GM23338 (cell line): ENCODE results near the gene RAP2A. TPM values are rescaled to one million over a fixed set of nuclear protein-coding genes. Genes with fewer than 3 reads are reported as not detected.

Experiments
- ATAC-seq: fragments of 200-7000 bp; cut with Tn5 transposase; 3 replicates; pipeline ENCODE4 v1.9.1; 2020
- DNase-seq: peaks from one replicate; pipeline ENCODE4 v3.0.0-alpha.2; 2015; ENCODE audit warnings: low spot score
- H2AFZ ChIP-seq: fragments of 200-600 bp; sonication (generic); 2 replicates; pipeline ENCODE4 v1.8.0; 2016; ENCODE audit warnings: antibody characterized with exemption, mild to moderate bottlenecking, moderate library complexity
- H3F3A ChIP-seq: fragments of 200-600 bp; sonication (generic); replicated peaks from 2 replicates; pipeline ENCODE4 v1.8.0; 2017; ENCODE audit warnings: antibody characterized with exemption, mixed run types, low read depth
- H3K27ac ChIP-seq: fragments of 200-600 bp; sonication (generic); 2 replicates; pipeline ENCODE4 v1.6.1; 2016; ENCODE audit warnings: low read depth
- H3K27me3 ChIP-seq: fragments of 200-600 bp; sonication (generic); 2 replicates; pipeline ENCODE4 v1.8.0; 2016; ENCODE audit warnings: mild to moderate bottlenecking, mixed run types, moderate library complexity; ENCODE audit not compliant: insufficient read depth
- H3K36me3 ChIP-seq: fragments of 200-600 bp; sonication (generic); 2 replicates; pipeline ENCODE4 v1.8.0; 2016; ENCODE audit warnings: mild to moderate bottlenecking; ENCODE audit not compliant: insufficient read depth
- H3K4me1 ChIP-seq: fragments of 200-600 bp; sonication (generic); 2 replicates; pipeline ENCODE4 v1.8.0; 2016; ENCODE audit warnings: mild to moderate bottlenecking, moderate library complexity; ENCODE audit not compliant: insufficient read depth
- H3K4me2 ChIP-seq: fragments of 200-600 bp; sonication (generic); 2 replicates; pipeline ENCODE4 v1.7.1; 2017; ENCODE audit warnings: mixed run types
- H3K4me3 ChIP-seq: fragments of 200-600 bp; sonication (generic); 2 replicates; pipeline ENCODE4 v1.6.1; 2016; ENCODE audit warnings: mixed run types
- H3K79me2 ChIP-seq: fragments of 200-600 bp; sonication (generic); replicated peaks from 2 replicates; pipeline ENCODE4 v1.8.0; 2017; ENCODE audit warnings: mild to moderate bottlenecking; ENCODE audit not compliant: insufficient read depth
- H3K9me2 ChIP-seq: fragments of 200-600 bp; sonication (generic); 2 replicates; pipeline ENCODE4 v1.8.0; 2017; ENCODE audit not compliant: insufficient read depth
- H4K20me1 ChIP-seq: fragments of 200-600 bp; sonication (generic); replicated peaks from 2 replicates; pipeline ENCODE4 v1.8.0; 2017; ENCODE audit warnings: mild to moderate bottlenecking; ENCODE audit not compliant: insufficient read depth
- H3K27ac Mint-ChIP-seq: 2 replicates; pipeline ENCODE4 v1.8.0; 2020; ENCODE audit warnings: inconsistent platforms, mild to moderate bottlenecking, moderate library complexity, mixed read lengths
- H3K27me3 Mint-ChIP-seq: 3 replicates; pipeline ENCODE4 v1.8.0; 2022; ENCODE audit warnings: low read depth, mild to moderate bottlenecking, moderate library complexity, mixed read lengths, inconsistent platforms; ENCODE audit not compliant: insufficient read depth, poor library complexity
- H3K36me3 Mint-ChIP-seq: 3 replicates; pipeline ENCODE4 v1.8.0; 2021; ENCODE audit warnings: low read depth, mild to moderate bottlenecking, inconsistent platforms, moderate library complexity, mixed read lengths
- H3K4me1 Mint-ChIP-seq: 3 replicates; pipeline ENCODE4 v1.8.0; 2020; ENCODE audit warnings: mild to moderate bottlenecking, inconsistent platforms, mixed read lengths
- H3K4me3 Mint-ChIP-seq: 3 replicates; pipeline ENCODE4 v1.8.0; 2021; ENCODE audit warnings: moderate library complexity, mild to moderate bottlenecking, inconsistent platforms, mixed read lengths
- H3K9me3 Mint-ChIP-seq: 3 replicates; pipeline ENCODE4 v1.8.0; 2020; ENCODE audit warnings: moderate library complexity, mild to moderate bottlenecking, inconsistent platforms, mixed read lengths
- CREB1 ChIP-seq: fragments of 250-450 bp; sonication (Bioruptor Pico); IDR thresholded peaks from 2 replicates; pipeline ENCODE4 v1.5.0; 2020; ENCODE audit warnings: low read depth, mild to moderate bottlenecking, moderate library complexity
- EZH2 ChIP-seq: fragments of 200-600 bp; sonication (generic); IDR thresholded peaks from one replicate; pipeline ENCODE4 v1.8.0; 2017; ENCODE audit warnings: antibody characterized with exemption, mild to moderate bottlenecking, low read depth; ENCODE audit not compliant: unreplicated experiment
- EZH2phosphoT487 ChIP-seq: fragments of 200-600 bp; sonication (generic); IDR thresholded peaks from one replicate; pipeline ENCODE4 v1.8.1; 2018; ENCODE audit warnings: antibody characterized with exemption; ENCODE audit not compliant: unreplicated experiment
- JUNB ChIP-seq: IDR thresholded peaks from one replicate; pipeline ENCODE4 v1.6.1; 2016; ENCODE audit warnings: antibody characterized with exemption; ENCODE audit not compliant: unreplicated experiment
- POLR2AphosphoS5 ChIP-seq: IDR thresholded peaks from 2 replicates; pipeline ENCODE4 v1.6.1; 2016; ENCODE audit warnings: antibody characterized with exemption, low read depth
- STAT1 ChIP-seq: IDR thresholded peaks from one replicate; pipeline ENCODE4 v1.6.1; 2016; ENCODE audit warnings: antibody characterized with exemption; ENCODE audit not compliant: unreplicated experiment
- ZNF331 ChIP-seq: fragments of 250-450 bp; sonication (Bioruptor Pico); IDR thresholded peaks from 2 replicates; pipeline ENCODE4 v1.5.0; 2020; ENCODE audit warnings: low read depth, mild to moderate bottlenecking, moderate library complexity
- polyA plus RNA-seq: library from polyadenylated mRNA; unstranded; fragments of >200 nt; fragmentation: Nextera tagmentation; extraction: Ambion mirVana; gene quantifications from 2 replicates; pipeline ENCODE4 v1.2.1, GENCODE V29; 2016
- total RNA-seq: library from RNA; depleted of rRNA; stranded (reverse); fragments of >200 nt; shearing (Covaris generic); gene quantifications from 2 replicates; pipeline ENCODE4 v1.2.3, GENCODE V29; 2014
- TF ChIP-seq, protein P1 (sequence below): IDR thresholded peaks from one replicate; pipeline ENCODE4 v1.6.1; 2018; ENCODE audit warnings: antibody characterized with exemption; ENCODE audit not compliant: unreplicated experiment
- TF ChIP-seq, protein P2 (sequence below), 2 experiments: fragments of 200-600 bp in 1 of 2; sonication (generic) in 1 of 2; conservative IDR thresholded peaks; 2 replicates each; pipeline versions ENCODE4 v1.5.1 to v1.6.1; 2016 to 2017; ENCODE audit warnings: antibody characterized with exemption in 2 of 2, low read depth in 2 of 2, mild to moderate bottlenecking in 2 of 2, moderate library complexity in 1 of 2
- TF ChIP-seq, protein P3 (sequence below): IDR thresholded peaks from 2 replicates; pipeline ENCODE4 v1.6.1; 2016; ENCODE audit warnings: antibody characterized with exemption

The RAP2A gene
- total and polyA plus RNA-seq, 2 experiments from 2014 or later = 10.4 to 35.3 TPM

DNA sequence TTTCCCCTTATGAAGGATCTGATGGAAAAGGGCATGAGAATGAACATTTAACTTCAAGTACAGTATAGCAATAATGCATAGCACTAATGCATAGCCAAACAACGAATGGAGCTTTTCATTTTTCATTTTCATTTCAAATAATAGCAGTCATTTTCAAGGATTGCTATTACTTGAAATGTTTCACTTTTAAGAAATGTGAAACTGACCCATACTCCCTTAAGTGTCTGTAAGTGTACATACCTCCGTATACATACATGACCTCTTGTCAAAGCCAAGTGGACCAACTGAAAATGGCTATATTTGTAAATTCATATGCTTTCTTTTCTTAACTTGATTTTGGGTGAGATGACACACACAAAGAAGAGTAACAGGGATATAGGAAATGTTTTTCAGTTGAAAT is 3.8 kb downstream of the RAP2A start:
- Histone ChIP-seq H3K79me2 (peaks cover 67% of the 10 kb centered on the region), H3K4me2 (no peak overlapping the region), H3K27ac (no peak overlapping the region), H3F3A (no peaks in the 10 kb centered on the region), H3K27me3 (no peaks in the 10 kb centered on the region), H2AFZ (no peak overlapping the region), H3K4me3 (no peak overlapping the region), H3K9me2 (no peaks in the 10 kb centered on the region), H3K36me3 (peaks cover 4% of the 10 kb centered on the region; the same call in 1 of the 2 replicates), H3K4me1 (peaks cover 5% of the 10 kb centered on the region; the same call in 1 of the 2 replicates), H4K20me1 (no peaks in the 10 kb centered on the region; the same call in 1 of the 2 replicates)
- H3K27ac Mint-ChIP-seq = no peak overlapping the region
- H3K36me3 Mint-ChIP-seq = peaks cover 2% of the 10 kb centered on the region; the same call in 1 of the 3 replicates
- TF ChIP-seq EZH2 (no peak), CREB1 (CRISPR knock-in tag) (no peak), ZNF331 (CRISPR knock-in tag) (no peak), STAT1 (no peak), POLR2AphosphoS5 (no peak)
- TF ChIP-seq, protein P1, sequence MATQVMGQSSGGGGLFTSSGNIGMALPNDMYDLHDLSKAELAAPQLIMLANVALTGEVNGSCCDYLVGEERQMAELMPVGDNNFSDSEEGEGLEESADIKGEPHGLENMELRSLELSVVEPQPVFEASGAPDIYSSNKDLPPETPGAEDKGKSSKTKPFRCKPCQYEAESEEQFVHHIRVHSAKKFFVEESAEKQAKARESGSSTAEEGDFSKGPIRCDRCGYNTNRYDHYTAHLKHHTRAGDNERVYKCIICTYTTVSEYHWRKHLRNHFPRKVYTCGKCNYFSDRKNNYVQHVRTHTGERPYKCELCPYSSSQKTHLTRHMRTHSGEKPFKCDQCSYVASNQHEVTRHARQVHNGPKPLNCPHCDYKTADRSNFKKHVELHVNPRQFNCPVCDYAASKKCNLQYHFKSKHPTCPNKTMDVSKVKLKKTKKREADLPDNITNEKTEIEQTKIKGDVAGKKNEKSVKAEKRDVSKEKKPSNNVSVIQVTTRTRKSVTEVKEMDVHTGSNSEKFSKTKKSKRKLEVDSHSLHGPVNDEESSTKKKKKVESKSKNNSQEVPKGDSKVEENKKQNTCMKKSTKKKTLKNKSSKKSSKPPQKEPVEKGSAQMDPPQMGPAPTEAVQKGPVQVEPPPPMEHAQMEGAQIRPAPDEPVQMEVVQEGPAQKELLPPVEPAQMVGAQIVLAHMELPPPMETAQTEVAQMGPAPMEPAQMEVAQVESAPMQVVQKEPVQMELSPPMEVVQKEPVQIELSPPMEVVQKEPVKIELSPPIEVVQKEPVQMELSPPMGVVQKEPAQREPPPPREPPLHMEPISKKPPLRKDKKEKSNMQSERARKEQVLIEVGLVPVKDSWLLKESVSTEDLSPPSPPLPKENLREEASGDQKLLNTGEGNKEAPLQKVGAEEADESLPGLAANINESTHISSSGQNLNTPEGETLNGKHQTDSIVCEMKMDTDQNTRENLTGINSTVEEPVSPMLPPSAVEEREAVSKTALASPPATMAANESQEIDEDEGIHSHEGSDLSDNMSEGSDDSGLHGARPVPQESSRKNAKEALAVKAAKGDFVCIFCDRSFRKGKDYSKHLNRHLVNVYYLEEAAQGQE = no peak
- TF ChIP-seq, protein P2, sequence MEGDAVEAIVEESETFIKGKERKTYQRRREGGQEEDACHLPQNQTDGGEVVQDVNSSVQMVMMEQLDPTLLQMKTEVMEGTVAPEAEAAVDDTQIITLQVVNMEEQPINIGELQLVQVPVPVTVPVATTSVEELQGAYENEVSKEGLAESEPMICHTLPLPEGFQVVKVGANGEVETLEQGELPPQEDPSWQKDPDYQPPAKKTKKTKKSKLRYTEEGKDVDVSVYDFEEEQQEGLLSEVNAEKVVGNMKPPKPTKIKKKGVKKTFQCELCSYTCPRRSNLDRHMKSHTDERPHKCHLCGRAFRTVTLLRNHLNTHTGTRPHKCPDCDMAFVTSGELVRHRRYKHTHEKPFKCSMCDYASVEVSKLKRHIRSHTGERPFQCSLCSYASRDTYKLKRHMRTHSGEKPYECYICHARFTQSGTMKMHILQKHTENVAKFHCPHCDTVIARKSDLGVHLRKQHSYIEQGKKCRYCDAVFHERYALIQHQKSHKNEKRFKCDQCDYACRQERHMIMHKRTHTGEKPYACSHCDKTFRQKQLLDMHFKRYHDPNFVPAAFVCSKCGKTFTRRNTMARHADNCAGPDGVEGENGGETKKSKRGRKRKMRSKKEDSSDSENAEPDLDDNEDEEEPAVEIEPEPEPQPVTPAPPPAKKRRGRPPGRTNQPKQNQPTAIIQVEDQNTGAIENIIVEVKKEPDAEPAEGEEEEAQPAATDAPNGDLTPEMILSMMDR (conservative IDR thresholded peaks at IDR 0.05; ENCODE audit: low read depth in 2 of 2) = no peak
- H3K27me3 Mint-ChIP-seq = peaks cover 12% of the 10 kb centered on the region
- no peak overlapping the region for H3K4me3 Mint-ChIP-seq
- DNase-seq (no peak), ATAC-seq (no peak)
- H3K4me1 Mint-ChIP-seq = peaks cover 9% of the 10 kb centered on the region
- H3K9me3 Mint-ChIP-seq = 0 out of 3 replicates have a peak, but pooled peaks cover under 1% of the 10 kb centered on the region

DNA sequence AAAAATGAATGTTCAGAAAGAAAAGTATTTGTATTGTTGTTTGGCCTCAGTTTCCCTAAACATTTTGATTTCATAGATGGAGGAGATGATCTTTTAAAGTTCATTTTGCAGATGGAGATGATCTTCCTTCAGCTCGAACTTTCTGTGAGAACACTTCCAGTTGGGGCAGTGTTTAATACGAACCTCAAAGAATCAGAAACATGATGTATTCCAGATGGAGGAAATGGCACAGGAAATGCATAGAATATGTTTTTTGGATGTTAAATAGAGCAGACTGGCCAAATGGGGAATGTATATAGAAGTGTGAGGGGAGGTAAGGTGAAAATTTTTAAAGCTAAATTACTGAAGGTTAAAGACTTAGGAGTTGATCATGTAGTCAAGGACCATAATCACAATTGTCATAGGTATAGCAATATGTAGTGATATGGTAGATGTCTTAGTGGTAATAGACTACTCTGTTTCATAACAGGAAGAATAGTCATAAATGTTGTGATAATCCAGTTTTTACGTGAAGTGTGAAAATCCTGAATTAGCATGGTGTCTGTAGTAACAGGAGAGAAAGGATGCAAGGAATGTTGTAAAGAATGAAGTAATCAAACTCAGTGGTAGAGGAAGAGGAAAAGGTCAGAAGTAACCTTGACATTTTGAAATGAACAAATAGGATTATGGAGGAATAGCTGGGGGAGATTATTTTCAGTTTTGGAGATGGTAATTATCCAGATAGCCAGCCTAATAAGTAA is 5.1 kb downstream of the RAP2A start:
- H3K36me3 ChIP-seq = peaks cover 4% of the 10 kb centered on the region; the same call in 1 of the 2 replicates
- peaks cover 4% of the 10 kb centered on the region for H3K27me3 Mint-ChIP-seq
- no peak overlapping the region for H2AFZ ChIP-seq
- H3K4me2 ChIP-seq = no peak overlapping the region
- peaks cover 2% of the 10 kb centered on the region; the same call in 1 of the 3 replicates for H3K36me3 Mint-ChIP-seq
- H3K27ac Mint-ChIP-seq = no peak overlapping the region
- H3K27me3 ChIP-seq = no peaks in the 10 kb centered on the region
- no peak overlapping the region for H3K4me3 ChIP-seq
- no peaks in the 10 kb centered on the region for H3K9me2 ChIP-seq
- peaks cover 76% of the 10 kb centered on the region for H3K79me2 ChIP-seq
- H3K4me1 Mint-ChIP-seq = peaks cover 9% of the 10 kb centered on the region
- H4K20me1 ChIP-seq = no peaks in the 10 kb centered on the region; the same call in 1 of the 2 replicates
- H3K4me1 ChIP-seq = peaks cover 5% of the 10 kb centered on the region; the same call in 1 of the 2 replicates
- H3K27ac ChIP-seq = no peak overlapping the region
- no peak overlapping the region for H3K4me3 Mint-ChIP-seq
- ATAC-seq (no peak), DNase-seq (no peak)
- no peaks in the 10 kb centered on the region for H3F3A ChIP-seq
- H3K9me3 Mint-ChIP-seq = no peaks in the 10 kb centered on the region
- TF ChIP-seq, protein P2 (conservative IDR thresholded peaks at IDR 0.05; ENCODE audit: low read depth in 2 of 2) = no peak
- TF ChIP-seq, protein P1 = no peak
- TF ChIP-seq EZH2phosphoT487 = no peak
- TF ChIP-seq, protein P3, sequence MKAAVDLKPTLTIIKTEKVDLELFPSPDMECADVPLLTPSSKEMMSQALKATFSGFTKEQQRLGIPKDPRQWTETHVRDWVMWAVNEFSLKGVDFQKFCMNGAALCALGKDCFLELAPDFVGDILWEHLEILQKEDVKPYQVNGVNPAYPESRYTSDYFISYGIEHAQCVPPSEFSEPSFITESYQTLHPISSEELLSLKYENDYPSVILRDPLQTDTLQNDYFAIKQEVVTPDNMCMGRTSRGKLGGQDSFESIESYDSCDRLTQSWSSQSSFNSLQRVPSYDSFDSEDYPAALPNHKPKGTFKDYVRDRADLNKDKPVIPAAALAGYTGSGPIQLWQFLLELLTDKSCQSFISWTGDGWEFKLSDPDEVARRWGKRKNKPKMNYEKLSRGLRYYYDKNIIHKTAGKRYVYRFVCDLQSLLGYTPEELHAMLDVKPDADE = no peak
- TF ChIP-seq EZH2 = no peak
- TF ChIP-seq CREB1 (CRISPR knock-in tag) = no peak
- no peak for TF ChIP-seq JUNB
